ENCODE measurements around the gene TIMMDC1.

The TIMMDC1 gene

GRCh38 chr3:119498186-119499011 lies at the start of gene TIMMDC1:
Gene TIMMDC1, plus strand, starts transcription at chr3:119498547. Its CDS starts 187 bp downstream, at chr3:119498734.
- DNase-seq (ENCODE audit: low read depth), result peak; percentile 97

- DNase-seq (ENCODE audit: low read depth), result no peak
These were observed 44.5 kb upstream of the TIMMDC1 start for GRCh38 chr3:119453822-119454221.

GRCh38 chr3:119456469-119456868 lies 41.9 kb upstream of the TIMMDC1 start:
- DNase-seq (ENCODE audit: low read depth), result no peak

- no peak for DNase-seq (ENCODE audit: low read depth)
These were observed 41.1 kb upstream of the TIMMDC1 start for GRCh38 chr3:119457246-119457645.

GRCh38 chr3:119463171-119464169 lies 34.9 kb upstream of the TIMMDC1 start, which contains the start of gene TMEM39A:
Gene TMEM39A, minus strand, starts transcription at chr3:119463615. Its CDS starts 1,541 bp downstream, at chr3:119462074.
- DNase-seq (ENCODE audit: low read depth), result peak; percentile 100

- DNase-seq (ENCODE audit: low read depth), result no peak
These were observed 30.3 kb upstream of the TIMMDC1 start for GRCh38 chr3:119468041-119468440.

- no peak for DNase-seq (ENCODE audit: low read depth)
These were observed 28.7 kb upstream of the TIMMDC1 start for GRCh38 chr3:119469418-119470189.

- no peak for DNase-seq (ENCODE audit: low read depth)
These were observed 27.5 kb upstream of the TIMMDC1 start for GRCh38 chr3:119470866-119471265.

- no peak for DNase-seq (ENCODE audit: low read depth)
These were observed 17.3 kb upstream of the TIMMDC1 start for GRCh38 chr3:119481079-119481478.

GRCh38 chr3:119483101-119483500 lies 15.2 kb upstream of the TIMMDC1 start:
- DNase-seq (ENCODE audit: low read depth), result no peak

GRCh38 chr3:119485563-119485962 lies 12.8 kb upstream of the TIMMDC1 start:
- DNase-seq (ENCODE audit: low read depth), result no peak

- no peak for DNase-seq (ENCODE audit: low read depth)
These were observed 8.2 kb upstream of the TIMMDC1 start for GRCh38 chr3:119490153-119490552.

GRCh38 chr3:119492128-119492527 lies 6.2 kb upstream of the TIMMDC1 start:
- no peak for DNase-seq (ENCODE audit: low read depth)

GRCh38 chr3:119492810-119493209 lies 5.5 kb upstream of the TIMMDC1 start:
- no peak for DNase-seq (ENCODE audit: low read depth)

- no peak for DNase-seq (ENCODE audit: low read depth)
These were observed 3.8 kb upstream of the TIMMDC1 start for GRCh38 chr3:119494597-119494996.

- DNase-seq (ENCODE audit: low read depth), result no peak
These were observed 544 bp upstream of the TIMMDC1 start for GRCh38 chr3:119497820-119498185.

GRCh38 chr3:119500265-119500664 lies 1.9 kb downstream of the TIMMDC1 start:
- DNase-seq (ENCODE audit: low read depth), result no peak

GRCh38 chr3:119500901-119501300 lies 2.6 kb downstream of the TIMMDC1 start:
- no peak for DNase-seq (ENCODE audit: low read depth)

- DNase-seq (ENCODE audit: low read depth), result no peak
These were observed 8.3 kb downstream of the TIMMDC1 start for GRCh38 chr3:119506631-119507030.

- no peak for DNase-seq (ENCODE audit: low read depth)
These were observed 9.1 kb downstream of the TIMMDC1 start for GRCh38 chr3:119507404-119507803.

- DNase-seq (ENCODE audit: low read depth), result no peak
These were observed 10.0 kb downstream of the TIMMDC1 start for GRCh38 chr3:119508172-119508845.

Data from stimulated activated CD8-positive, alpha-beta memory T cell treated with anti-CD3 and anti-CD28 coated beads, Interleukin-4, amount 100 ng/mL, for 24 hours (primary cell).